GM12801 (cell line): ENCODE measurements around the gene TNRC18.

Experiments
- CTCF ChIP-seq: IDR thresholded peaks from one replicate; pipeline ENCODE4 v1.5.1; 2011; ENCODE audit warnings: control low read depth; ENCODE audit not compliant: insufficient read length; ENCODE audit errors: extremely low read depth

Gene TNRC18

GRCh38 chr7:5466551-5466950 is 42.9 kb upstream of the TNRC18 start:
- TF ChIP-seq CTCF = no peak

DNA sequence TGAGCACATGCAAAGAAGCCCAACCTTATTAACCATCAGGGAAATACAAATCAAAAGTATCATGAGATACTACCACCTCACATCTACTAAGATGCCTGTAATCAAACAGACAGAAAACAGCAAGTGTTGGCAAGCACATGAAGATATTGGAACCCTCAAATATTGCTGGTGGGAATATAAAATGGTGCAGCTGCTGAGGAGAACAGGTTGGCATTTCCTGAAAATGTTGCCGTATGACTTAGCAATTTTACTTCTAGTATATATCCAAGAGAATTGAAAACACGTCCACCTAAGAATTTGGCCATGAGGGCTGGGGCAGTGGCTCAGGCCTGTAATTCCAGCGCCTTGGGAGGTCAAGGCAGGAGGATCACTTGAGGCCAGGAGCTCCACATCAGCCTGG is 39.4 kb upstream of the TNRC18 start:
- no peak for TF ChIP-seq CTCF

DNA sequence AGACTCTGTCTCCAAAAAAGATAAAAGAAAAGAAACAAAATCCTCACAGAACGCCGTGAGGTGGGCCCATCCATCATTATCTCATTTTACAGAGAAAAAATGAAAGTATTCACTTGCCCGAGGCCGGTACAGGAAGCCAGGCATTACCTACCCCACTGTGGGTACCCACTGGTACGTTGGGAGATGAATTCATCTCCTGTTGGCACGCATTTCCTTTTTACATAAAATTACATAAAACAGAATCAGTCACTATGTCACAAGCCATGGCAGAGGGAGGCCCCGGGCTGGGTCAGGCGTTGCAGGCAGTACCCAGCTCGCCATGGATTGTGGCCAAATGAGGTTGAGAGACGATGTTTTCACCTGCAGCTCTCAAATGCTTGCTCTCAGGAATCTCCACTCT is 38.6 kb upstream of the TNRC18 start:
- no peak for TF ChIP-seq CTCF

DNA sequence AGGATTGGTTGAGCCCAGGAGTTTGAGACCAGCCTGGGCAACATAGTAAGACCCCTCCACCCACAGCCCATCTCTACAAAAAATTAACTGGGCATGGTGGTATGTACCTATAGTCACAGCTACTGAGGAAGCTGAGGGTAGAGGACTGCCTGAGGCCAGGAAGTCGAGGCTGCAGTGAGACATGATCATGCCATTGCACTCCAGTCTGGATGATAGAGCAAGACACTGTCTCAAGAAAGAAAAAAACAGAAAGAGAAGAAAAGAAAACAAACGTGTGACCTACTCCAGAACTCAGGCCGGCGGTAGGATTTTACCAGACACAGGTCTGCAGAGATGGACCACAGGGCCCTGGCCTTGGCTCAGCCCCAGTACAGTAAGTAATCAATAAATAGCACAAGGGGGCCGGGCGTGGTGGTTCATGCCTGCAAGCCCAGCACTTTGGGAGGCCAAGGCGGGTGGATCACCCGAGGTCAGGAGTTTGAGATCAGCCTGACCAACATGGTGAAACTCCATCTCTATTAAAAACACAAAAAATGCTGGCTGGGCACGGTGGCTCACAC is 35.4 kb upstream of the TNRC18 start:
- TF ChIP-seq CTCF = no peak

DNA sequence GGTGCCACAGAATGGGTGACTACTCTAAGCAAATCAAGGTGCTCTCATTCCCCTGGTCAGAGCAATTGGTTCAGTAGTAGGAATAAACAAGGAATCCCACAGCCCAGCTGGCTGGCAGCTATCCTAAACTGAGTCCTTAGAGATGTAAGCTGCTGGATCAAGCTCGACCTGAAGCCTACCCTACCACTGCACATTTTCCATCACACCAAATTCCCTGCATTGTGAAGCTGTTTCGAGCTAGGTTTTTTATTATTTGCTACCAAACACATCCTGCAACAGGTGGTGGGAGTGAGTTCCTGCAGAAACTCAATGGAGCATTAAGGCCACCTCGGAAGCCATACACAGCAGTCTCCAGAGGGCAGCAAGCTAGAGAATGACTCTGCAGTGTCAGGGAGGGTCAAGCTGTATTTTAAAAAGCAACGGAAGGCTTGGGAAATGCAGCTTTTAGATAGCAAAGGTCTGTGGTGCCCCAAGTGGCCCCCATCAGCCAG is 33.7 kb upstream of the TNRC18 start:
- TF ChIP-seq CTCF = no peak

- no peak for TF ChIP-seq CTCF
Measured at GRCh38 chr7:5456409-5456808, 32.8 kb upstream of the TNRC18 start.

- TF ChIP-seq CTCF = no peak
Measured at GRCh38 chr7:5455581-5456219, 32.1 kb upstream of the TNRC18 start.
